ENCODE results near the gene GIT1.
"Not testable (repeated sequence)": the region's sequence is repeated elsewhere in the genome, so short reads cannot be mapped to it uniquely, and the experiment has no call there.

Gene GIT1

DNA sequence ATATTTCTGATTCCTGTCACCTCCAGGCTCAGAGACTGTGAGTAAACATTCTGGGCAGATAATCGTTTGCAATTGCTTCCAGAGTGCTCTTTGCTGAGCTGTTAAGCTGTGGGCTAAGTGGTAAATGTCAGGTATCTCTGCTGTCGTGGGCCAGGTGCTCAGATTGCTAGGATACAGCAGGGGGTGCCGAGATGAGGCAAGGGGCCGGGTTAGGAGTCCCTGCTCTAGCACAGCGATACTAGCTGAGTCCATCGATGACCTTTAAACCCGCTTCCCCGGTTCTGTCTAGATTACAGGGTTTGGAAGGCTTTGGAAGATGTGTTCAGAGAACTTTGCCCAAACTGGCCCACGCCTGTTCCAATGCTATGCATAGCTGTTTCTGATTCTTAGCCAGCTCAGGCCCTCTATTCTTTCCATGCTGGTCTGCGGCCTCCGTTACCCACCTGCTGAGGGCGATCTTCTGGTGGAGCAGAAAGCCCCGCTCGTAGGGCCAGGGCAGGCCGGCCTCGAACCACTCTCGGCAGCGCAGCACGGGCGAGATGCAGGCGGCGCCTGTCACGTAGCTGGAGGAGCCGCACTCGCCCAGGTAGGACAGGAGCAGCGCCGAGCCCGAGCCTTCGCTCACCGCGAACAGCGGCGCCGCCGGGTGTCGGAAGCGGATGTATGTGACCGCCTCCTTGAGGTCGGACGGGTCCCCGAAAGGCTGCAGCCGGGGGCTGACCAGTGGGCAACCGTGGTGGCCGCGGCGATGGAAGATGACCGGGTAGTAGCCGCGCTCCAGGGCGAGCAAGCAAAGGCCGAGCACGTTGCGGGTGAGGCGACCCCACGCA, 23.6 kb downstream of the GIT1 start:
- DNase-seq: peak; percentile 76

DNA sequence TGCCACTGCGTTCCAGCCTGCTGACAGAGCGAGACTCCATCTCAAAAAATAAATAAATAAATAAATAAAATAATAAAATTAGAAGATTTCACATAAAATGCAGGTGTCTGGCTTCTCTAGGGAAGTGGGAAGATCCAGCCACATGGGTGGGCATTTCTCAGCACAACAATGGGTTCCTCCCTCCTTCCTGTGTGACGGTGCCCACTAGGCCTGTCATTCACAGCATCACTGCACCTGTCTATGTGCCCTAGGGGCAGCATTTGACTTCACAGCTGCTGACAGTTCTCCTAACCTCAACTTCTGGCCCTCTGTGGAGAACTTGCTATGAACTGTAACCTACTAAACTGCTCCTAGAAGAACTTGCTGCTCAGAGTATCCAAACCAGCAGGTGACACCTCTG, 25.6 kb downstream of the GIT1 start:
- no peak for DNase-seq

DNA sequence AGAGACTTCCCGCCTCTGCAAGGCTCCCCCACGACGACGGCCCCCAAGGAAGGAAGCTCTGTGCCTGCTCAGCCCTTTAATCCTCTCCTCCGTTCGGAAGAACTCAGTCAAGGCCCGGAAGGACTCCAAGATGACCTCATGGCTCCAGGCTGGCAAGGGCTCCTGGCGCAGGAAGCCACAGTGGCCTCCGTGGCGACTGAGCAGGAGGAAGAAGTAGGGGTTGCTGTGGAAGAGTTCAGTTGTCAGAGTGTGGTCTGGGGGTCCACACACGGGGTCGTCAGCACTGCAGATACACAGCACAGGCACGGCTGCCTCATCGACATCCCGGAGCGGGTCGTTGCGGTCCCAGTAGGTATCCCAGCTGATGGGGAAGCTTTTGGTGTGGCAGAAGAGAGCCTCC, 26.8 kb downstream of the GIT1 start:
- no peak for DNase-seq

DNA sequence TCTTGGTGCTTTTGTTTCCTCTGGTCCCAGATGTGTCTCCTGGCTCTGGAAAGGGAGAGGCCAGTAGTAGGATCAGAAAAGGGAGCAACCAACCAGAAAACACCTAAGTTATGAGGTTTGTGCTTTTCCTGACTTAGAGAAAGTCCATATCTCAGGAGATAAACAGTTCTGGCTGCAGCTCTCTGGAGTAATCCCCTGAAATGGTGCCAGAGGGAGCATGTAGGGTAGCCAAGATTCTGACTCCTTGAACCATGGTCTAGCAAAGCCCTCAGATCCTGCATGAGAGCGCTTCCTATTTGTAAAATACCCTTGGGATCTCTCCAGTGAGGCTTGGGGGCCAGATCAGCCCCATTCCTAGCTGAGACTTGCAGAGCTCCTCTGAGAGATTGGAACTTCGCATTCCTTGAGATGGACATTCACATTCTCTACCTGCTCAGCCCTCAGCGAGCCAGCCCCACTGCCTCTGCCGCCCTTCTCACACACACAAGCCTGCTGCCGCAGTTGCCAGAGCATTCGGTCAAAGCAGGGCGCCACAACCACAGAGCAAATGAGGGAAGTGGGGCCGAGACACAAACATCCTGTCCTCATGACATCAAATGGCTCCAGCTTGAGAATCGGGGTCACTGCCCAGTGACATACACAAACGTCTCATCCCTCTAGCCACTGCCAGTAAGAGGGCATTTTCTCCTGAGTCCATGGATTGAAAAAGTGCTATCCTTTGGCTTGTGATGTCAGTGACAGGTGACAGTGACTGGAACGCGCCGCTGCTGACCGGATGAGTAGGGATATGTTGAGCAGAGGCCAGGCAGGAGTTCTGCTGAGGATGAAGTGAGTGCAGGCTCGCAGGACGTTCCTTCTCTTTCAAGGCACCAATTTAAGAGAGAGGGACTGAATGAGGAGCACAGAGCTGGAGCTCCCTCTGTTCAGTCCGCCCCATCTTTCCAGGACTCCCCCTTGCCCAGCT, 27.6 kb downstream of the GIT1 start:
- DNase-seq: no peak

DNA sequence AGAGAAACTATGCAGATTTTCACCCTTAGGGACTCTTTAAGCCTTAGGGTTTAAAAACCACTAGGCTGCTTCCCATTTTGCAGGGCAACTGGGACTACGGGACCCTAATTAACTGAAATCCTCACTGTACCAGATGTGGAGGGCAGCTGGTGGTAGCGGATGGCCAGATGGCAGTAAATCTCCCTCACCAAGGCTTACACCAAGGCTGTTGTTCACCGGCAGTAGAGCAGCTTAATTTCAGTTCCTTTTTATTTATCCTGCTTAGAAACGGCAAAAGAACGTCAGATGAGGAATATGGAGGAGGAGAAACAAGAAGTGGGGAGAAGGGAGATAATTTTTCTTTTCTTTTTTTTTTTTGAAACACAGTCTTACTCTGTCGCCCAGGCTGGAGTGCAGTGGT, 29.1 kb downstream of the GIT1 start:
- no peak for DNase-seq

DNA sequence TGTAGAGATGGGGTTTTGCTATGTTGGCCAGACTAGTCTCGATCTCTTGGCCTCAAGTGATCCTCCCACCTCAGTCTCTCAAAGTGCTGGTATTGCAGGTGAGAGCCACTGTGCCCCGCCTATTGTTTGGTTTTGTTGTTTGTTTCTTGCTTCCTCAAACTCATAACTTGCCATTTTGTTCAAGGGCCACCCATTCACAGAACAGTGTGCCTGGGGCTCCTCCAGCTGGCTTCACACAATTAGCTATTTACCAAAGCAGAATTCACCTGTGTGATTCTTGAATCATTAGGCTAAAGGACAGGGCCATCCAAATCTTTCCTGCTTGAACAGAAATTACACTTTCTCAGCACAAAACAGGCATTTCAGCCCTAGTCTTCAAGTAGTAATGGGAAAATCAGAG, 29.8 kb downstream of the GIT1 start:
- DNase-seq: peak; percentile 37

DNA sequence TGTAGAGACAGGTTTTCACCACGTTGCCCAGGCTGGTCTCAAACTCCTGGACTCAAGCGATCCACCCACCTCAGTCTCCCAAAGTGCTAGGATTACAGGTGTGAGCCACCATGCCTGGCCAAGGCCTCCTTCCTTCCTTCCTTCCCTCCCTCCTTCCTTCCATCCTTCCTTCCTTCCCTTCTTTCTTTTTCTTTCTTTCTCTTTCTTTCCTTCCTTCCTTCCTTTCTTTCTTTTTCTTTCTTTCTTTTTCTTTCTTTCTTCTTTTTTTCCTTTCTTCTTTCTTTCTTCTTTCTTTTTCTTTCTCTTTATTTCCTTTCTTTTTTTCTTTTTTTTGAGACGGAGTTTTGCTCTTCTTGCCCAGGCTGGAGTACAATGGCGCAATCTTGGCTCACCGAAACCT, 31.3 kb downstream of the GIT1 start:
- not testable (repeated sequence) for DNase-seq

DNA sequence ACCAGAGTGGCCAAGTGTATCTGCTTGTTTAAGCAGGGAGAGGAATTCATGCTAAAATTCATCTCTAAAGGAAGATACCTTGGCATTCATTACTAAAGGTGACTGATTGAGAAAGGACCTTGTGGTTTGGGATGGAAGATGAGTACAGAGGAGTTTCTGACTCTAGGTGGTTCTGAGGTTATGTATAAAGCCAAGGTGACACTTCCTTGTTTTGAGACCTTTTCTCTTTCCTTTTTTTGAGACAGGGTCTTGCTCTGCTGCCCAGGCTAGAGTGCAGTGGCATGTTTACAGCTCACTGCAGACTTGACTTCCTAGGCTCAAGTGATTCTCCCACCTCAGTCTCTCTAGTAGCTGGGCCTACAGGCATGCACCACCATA, 31.7 kb downstream of the GIT1 start:
- no peak for DNase-seq

DNA sequence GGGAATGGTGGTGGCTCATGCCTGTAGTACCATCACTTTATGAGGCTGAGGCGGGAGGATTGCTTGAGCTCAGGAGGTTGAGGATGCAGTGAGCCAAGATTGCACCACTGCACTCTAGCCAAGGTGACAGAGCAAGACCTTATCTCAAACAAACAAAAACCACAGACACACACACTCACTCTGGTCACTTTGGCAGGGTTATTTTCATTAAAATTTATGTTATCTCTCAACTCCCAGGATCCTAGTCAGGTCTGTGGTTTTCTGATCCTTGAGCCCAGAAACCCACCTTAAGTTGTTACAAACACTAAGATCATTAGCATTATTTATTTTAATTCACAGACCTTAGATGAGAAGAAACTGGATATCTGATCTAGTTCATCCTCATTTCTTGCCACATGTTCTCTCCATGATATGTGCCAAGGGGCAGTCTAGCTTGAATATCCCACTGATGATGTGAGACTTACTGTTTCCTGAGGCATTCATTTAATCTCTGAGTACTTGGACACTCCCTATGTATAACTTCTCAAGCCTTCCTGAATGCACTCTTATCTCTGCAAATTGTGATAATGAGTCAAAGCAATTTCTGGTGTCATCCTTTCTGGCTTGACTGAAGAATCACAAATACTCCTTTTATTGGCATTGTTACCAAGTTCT, 32.2 kb downstream of the GIT1 start:
- no peak for DNase-seq

DNA sequence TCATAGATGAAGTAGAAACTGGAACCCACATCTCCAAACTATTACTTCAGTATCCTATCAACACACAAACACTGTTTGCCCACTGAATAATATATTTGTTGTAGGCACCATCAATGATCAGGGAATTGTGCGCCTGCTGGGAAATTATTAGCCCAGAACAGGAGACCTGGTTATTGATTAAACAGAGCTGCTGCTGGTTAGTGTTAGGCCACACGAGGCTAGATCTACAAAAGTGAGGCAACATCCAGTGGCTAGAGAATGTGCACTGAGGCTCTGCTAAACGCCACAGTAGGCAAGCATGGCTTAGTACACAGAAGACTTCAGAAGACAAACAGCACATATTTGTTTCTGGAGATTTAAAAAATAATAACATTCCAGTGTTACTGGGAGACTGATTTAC, 33.6 kb downstream of the GIT1 start:
- DNase-seq: no peak

DNA sequence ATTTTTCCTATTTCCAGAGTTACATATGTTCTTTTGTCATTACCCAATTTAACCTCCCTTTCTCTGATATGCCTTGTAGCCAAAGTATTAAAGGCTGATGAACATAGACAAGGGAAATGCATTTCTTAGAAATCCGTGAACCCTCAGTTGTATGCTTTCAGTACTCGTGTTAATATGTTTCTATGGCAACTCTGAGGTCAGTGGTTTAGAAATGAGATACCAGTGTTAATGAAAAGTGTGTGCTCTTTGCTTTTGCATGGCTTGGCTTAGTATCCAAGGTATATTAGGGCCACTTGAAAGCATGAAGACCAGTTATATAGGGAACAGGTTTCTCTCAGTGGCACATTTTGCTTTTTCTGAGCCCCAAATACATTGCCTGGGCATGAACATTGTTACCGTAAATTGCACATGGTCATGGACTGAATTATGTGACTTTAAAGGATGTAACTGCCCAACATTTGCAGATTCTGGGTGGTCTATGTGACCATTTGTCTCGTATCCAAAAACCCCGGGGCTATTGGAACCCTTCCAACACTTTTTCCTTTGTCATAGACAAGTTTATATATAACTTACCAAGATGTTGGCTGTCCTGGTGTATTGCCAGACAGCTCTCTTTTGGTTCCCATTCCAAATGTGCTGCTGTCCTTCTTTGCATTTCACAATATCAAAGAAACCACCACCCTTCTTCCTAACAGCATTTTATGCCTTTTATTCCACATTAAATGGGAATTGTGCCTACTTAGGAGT, 40.1 kb downstream of the GIT1 start:
- no peak for DNase-seq

DNA sequence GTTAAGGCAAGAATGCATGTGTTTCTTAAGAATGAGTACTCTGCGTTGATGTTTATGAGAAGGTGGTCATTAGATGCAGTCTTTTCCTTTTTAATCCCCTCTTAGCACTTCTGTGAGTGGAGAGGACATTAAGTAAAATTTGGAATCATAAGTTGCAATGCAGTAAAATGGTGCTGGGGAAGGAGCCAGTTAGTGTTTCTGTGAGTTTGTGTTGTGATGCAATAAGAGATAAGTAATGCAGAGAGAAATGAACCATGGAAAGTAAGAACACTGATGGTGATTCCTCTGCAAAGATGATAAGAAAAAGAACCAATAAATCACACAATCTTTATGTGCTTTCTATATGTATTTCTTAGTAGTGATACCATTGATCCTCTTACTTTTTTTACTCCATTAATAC, 42.6 kb downstream of the GIT1 start:
- DNase-seq: no peak

DNA sequence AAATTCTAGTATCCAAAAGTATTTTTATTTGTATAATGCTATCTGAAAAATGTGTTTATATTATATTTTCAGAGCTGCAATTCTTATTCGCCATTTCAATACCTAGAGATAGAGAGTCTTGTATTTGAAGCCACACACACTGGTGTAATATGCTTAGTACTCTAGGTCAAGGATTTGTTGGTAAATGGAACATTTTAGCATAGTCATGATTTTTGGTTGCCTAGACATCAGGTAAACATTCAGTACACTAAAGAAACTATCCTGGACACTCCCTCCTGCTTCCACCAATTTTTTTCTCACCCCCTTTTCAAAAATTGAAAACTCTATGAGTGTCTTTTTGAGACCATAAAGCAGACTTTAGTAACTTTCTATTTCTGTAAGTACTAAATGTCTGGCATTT, 43.4 kb downstream of the GIT1 start:
- no peak for DNase-seq

DNA sequence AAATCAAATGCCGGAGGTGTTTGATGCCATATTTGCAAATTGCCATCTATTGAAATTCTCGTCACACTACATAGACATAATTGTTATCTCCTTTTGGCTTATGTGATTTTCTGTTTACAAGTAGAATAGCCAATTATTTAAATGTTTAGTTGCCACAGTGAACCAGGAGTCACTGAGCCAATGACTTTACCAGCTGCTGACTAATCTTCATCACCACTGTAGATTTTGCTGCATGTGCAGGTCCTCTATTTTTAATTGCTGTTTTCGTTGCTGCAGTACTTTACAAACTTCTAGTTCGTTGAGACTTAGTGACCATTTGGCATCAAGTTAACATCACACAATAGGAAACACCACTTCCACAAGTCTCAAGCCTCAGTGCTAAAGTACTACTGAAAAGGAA, 45.4 kb downstream of the GIT1 start:
- DNase-seq: no peak

DNA sequence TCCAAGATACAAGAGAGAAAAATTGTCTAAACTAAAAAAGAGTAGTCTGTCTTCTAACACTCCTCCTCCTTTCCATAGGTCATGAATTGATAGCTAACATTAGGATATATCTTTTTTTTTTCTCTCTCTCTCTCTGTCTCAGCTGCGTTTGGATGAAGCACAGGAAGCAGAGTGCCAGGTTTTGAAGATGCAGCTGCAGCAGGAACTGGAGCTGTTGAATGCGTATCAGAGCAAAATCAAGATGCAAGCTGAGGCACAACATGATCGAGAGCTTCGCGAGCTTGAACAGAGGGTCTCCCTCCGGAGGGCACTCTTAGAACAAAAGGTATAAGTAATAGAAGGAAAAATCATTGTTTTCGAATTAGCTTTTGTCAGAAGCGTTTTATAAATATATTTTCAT, 55.5 kb downstream of the GIT1 start:
- no peak for DNase-seq

DNA sequence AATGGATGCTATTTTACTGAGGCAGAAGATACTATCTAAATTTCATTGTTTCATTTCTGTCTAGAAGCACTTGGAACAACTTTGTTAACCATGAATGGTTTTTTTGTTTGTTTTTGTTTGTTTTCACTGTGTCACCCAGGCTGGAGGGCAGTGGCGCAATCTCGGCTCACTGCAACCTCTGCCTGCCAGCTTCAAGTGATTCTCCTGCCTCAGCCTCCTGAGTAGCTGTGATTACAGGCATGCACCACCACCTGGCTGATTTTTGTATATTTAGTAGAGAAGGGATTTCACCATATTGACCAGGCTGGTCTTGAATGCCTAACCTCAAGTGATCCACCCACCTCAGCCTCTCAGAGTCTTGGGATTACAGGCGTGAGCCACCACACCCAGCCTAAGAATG, 63.1 kb downstream of the GIT1 start:
- DNase-seq: no peak

DNA sequence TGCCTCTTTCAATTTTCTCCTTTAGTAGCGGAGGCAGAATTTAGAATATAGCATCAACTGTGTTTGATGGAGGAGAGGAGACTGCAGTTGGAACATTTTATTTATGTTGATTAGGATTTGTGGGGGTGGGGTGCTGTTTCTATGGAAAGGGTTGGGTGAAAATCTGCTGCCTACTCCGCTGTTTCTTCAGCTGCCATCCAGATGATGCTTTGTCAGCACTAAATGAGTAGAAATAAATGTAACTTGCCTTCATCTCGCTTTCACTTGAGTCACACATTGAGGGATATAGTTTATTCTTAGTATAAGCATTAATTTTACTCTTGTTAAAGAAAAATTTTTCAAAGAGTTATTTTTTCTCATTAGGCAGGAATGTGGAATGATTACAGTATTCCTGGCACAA, 64.8 kb downstream of the GIT1 start:
- no peak for DNase-seq
